Chondrocyte (in vitro differentiated cells): ENCODE results near the gene PHETA2. TPM values are rescaled to one million over a fixed set of nuclear protein-coding genes. Genes with fewer than 3 reads are reported as not detected.

Source experiments
- DNase-seq: peaks from one replicate; pipeline ENCODE4 v3.0.0; 2021; ENCODE audit warnings: mixed read lengths, low spot score
- H3K27ac Mint-ChIP-seq: one replicate; pipeline ENCODE4 v1.8.0; 2021; ENCODE audit warnings: mild to moderate bottlenecking, moderate library complexity, mixed read lengths; ENCODE audit not compliant: unreplicated experiment
- H3K27me3 Mint-ChIP-seq: 2 replicates; pipeline ENCODE4 v1.8.0; 2021; ENCODE audit warnings: low read depth, mixed read lengths
- H3K36me3 Mint-ChIP-seq: 2 replicates; pipeline ENCODE4 v1.8.0; 2021; ENCODE audit warnings: low read depth, mixed read lengths
- H3K4me1 Mint-ChIP-seq: 2 replicates; pipeline ENCODE4 v1.8.0; 2021; ENCODE audit warnings: low read depth, mild to moderate bottlenecking, mixed read lengths
- H3K4me3 Mint-ChIP-seq: one replicate; pipeline ENCODE4 v1.8.0; 2021; ENCODE audit warnings: mild to moderate bottlenecking, moderate library complexity, mixed read lengths; ENCODE audit not compliant: unreplicated experiment
- H3K9me3 Mint-ChIP-seq: 2 replicates; pipeline ENCODE4 v1.8.0; 2021; ENCODE audit warnings: low read depth, mixed read lengths
- total RNA-seq: library from RNA; stranded (reverse); gene quantifications from 3 replicates; pipeline ENCODE4 v1.2.1, GENCODE V29; 2021
- TF ChIP-seq, protein P1 (sequence below): fragments of 200-600 bp; sonication (generic); IDR thresholded peaks from 2 replicates; pipeline ENCODE4 v1.5.0; 2021; ENCODE audit warnings: antibody characterized with exemption, mild to moderate bottlenecking, moderate library complexity

PHETA2 gene
- total RNA-seq, 1 donor from 2014 or later, result 1.4 TPM

DNA sequence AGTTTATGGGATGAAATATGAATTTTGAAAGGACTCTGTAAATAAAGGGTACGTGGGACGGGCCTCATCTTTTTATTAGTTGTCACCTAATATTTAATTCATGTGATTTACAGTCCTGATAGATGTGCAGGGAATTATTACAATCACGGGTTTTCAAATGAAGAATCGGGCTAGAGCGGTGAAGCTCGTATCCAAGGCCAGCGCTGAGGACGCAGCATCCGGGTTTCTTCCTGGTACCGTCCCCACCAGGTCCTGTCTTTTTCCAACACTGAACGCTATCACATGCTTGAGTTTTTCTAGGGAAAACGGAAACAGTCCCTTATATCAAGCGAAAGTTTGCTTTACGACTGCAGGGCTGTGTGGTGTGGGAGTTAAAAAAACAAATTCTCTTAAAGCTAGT lies 6.2 kb downstream of the PHETA2 start:
- DNase-seq, result no peak
- H3K27me3 Mint-ChIP-seq, result no peaks in the 10 kb centered on the region
- H3K4me3 Mint-ChIP-seq, result peak overlapping the region; percentile 86
- H3K36me3 Mint-ChIP-seq, result peaks cover 14% of the 10 kb centered on the region
- H3K27ac Mint-ChIP-seq, result peak overlapping the region; percentile 97
- H3K9me3 Mint-ChIP-seq, result no peaks in the 10 kb centered on the region
- TF ChIP-seq, protein P1, sequence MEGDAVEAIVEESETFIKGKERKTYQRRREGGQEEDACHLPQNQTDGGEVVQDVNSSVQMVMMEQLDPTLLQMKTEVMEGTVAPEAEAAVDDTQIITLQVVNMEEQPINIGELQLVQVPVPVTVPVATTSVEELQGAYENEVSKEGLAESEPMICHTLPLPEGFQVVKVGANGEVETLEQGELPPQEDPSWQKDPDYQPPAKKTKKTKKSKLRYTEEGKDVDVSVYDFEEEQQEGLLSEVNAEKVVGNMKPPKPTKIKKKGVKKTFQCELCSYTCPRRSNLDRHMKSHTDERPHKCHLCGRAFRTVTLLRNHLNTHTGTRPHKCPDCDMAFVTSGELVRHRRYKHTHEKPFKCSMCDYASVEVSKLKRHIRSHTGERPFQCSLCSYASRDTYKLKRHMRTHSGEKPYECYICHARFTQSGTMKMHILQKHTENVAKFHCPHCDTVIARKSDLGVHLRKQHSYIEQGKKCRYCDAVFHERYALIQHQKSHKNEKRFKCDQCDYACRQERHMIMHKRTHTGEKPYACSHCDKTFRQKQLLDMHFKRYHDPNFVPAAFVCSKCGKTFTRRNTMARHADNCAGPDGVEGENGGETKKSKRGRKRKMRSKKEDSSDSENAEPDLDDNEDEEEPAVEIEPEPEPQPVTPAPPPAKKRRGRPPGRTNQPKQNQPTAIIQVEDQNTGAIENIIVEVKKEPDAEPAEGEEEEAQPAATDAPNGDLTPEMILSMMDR, result no peak
- H3K4me1 Mint-ChIP-seq, result peaks cover 23% of the 10 kb centered on the region

DNA sequence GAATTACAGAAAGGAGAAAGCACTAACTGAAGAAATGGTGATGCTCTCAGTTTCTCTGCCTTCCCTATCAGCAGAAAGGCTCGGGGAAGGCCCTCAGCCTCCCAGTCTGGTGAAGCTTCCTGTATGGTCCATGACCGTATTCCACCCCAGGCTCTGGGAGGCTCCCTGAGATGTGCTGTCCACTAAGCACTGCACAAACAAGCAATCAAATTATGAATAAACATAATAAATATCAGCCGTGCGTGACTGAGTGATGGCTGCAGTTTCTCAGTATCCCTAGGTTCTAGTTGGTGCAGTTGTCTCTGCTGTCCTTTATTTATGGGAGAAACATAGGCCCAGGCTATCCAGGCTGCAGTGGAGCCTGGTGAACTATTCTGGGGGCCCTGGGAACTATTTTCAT lies 9.1 kb downstream of the PHETA2 start:
- H3K27me3 Mint-ChIP-seq, result no peaks in the 10 kb centered on the region
- no peaks in the 10 kb centered on the region for H3K9me3 Mint-ChIP-seq
- H3K27ac Mint-ChIP-seq, result no peak overlapping the region
- TF ChIP-seq, protein P1, result no peak
- H3K4me1 Mint-ChIP-seq, result peaks cover 23% of the 10 kb centered on the region
- DNase-seq, result no peak
- peaks cover 23% of the 10 kb centered on the region for H3K36me3 Mint-ChIP-seq
- no peak overlapping the region for H3K4me3 Mint-ChIP-seq

DNA sequence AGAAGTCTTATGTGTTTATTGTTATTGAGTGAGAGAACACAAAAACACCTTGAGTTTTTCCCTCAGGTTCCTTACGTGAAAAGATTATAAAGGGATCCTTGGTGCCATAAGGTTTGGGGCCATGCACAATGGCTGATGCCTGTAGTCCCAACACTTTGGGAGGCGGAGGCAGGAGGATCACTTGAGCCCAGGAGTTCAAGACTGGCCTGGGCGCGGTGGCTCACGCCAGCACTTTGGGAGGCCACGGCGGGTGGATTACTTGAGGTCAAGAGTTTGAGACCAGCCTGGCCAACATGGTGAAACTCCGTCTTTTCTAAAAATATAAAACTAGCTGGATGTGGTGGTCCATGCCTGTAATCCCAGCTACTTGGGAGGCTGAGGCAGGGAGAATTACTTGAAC lies 10.8 kb downstream of the PHETA2 start:
- TF ChIP-seq, protein P1, result no peak
- no peak for DNase-seq
- Mint-ChIP-seq H3K27me3 (no peaks in the 10 kb centered on the region), H3K4me3 (no peak overlapping the region), H3K9me3 (peaks cover 3% of the 10 kb centered on the region), H3K4me1 (peaks cover 29% of the 10 kb centered on the region), H3K36me3 (peaks cover 23% of the 10 kb centered on the region), H3K27ac (no peak overlapping the region)

DNA sequence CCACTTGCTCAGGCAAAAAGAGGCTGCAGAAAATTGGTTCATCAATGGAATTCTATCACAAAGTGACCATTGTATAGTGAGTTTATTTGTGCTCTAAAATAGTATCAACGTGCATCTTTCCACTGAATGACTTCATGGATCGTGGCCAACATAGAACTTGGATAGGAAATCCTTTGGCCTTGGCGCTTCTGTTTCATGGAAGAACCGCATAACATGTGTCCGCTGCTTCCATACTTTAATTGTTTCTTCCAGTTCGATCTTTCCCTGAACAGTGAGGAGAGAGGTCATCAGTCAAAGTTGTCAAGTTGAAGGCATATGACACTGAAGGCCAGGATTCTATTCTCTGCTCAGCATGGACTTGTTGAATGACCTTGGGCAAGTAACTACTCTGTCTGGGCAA lies 12.0 kb downstream of the PHETA2 start:
- Mint-ChIP-seq H3K27me3 (no peaks in the 10 kb centered on the region), H3K36me3 (peaks cover 25% of the 10 kb centered on the region), H3K4me3 (no peak overlapping the region), H3K27ac (no peak overlapping the region), H3K4me1 (peaks cover 24% of the 10 kb centered on the region), H3K9me3 (peaks cover 3% of the 10 kb centered on the region)
- no peak for DNase-seq
- TF ChIP-seq, protein P1, result no peak

DNA sequence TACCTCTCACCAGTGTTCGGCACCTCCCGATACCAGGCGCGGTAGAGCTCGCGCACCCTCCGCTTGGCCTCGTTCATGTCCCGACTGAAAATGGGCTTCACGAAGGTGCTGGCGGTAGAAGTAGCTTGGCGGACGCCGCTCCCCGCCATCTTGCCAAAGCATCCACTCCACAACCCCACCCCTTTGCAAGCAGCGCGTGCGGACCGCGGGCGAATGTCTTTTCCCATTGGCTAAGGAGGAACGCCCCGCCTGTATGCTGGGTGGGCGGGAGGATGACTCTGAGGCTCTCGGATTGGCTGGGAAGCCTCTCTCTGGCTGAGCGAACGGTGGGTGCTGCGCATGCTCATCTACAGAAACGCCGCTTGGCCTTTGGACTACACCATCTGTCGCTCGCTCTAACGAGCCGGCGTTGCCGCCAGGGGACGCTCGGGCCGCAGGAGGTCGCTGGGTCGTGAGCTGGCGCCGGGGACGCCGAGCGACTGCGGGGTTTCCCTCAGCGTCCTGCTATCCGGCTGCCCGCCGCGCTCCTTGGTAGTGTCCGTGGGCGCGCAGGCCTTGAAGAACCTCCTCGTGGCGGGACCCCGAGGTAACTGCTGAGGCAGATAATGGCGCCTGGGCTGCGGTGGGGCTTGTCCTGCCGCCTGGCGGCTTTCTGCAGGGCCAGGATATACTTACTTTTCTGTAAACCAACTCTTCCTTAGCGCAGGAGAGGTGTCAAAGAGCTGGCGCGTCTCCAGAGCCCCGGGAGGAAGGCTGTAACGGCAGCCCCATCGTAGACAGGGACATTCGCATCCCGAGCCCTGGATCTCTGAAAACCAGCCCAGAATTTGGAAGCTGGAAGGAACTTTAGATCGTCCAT lies 16.8 kb downstream of the PHETA2 start, which contains the start of gene NDUFA6:
TSS of gene NDUFA6 (minus strand) at position 177 of the 859 bp plus-strand sequence. CDS start at position 149, 28 bp downstream.
- Mint-ChIP-seq H3K36me3 (peaks cover 8% of the 10 kb centered on the region), H3K27ac (peak within 1 kb of the TSS; percentile 99), H3K4me3 (peak within 1 kb of the TSS; percentile 96), H3K4me1 (peaks cover 22% of the 10 kb centered on the region), H3K27me3 (no peaks in the 10 kb centered on the region), H3K9me3 (peaks cover 3% of the 10 kb centered on the region)
- peak; percentile 99 for DNase-seq
- TF ChIP-seq, protein P1, result peak; percentile 98
